ENCODE measurements around the gene ELP6.
A peak's percentile ranks its signal among the peaks of the same experiment; 100 is the strongest.
"Not testable (repeated sequence)": the region's sequence is repeated elsewhere in the genome, so short reads cannot be mapped to it uniquely, and the experiment has no call there.

The ELP6 gene

DNA sequence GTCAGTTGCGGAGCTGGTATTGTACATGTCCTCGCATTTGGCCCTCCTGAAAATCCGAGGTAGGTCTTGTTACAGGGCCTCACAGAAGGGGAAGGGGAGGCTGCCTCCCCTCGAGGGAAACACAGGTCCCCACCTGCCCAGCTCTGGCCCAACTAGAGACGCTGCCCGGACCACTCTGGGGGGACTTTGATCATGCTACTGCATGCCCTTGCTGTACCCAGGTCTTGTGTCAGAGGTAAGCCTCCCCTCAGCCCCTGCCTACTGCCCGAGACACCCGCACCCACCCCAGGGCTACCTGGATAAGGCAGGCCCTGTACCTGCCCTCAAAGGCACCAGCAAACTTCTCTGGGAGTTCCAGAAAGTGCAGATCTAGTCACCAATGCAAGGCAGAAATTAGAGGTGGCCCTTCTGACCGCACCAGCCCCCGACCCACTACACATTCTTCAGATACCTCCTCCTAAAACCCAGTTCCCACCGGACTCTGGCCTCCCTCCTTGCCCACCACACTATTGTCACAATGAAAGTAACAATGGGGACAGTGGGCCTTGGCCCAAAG is 36.8 kb downstream of the ELP6 start:
- H3K9ac ChIP-seq (ENCODE audit: low read depth, low read length) = peak overlapping the region; percentile 90
- peak overlapping the region; percentile 85 for H3K4me3 ChIP-seq (ENCODE audit: low read length)
- H3K36me3 ChIP-seq (ENCODE audit: insufficient read depth, low read length) = no peaks in the 10 kb centered on the region
- peaks cover 13% of the 10 kb centered on the region for H3K4me1 ChIP-seq (ENCODE audit: control insufficient read depth, insufficient read depth, low read length)
- H3K27me3 ChIP-seq (ENCODE audit: control insufficient read depth, insufficient read depth, low read length) = no peaks in the 10 kb centered on the region
- H3K9me3 ChIP-seq (replicated peaks; ENCODE audit: low read length) = no peaks in the 10 kb centered on the region
- H3K4me2 ChIP-seq (ENCODE audit: low read length) = peak overlapping the region; percentile 78

DNA sequence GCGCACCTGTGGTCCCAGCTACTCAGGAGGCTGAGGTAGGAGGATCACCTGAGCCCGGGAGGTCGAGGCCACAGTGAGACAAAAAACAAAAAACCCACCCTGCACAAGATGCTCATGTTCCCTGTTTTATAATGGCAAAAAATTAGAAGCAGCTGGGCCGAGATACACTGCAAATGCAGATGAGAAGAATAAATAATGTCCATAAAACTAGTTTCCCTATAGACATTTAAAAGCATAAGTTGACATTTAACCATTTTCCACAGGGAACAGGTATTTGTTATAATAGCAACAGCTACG is 37.2 kb downstream of the ELP6 start:
- H3K36me3 ChIP-seq (ENCODE audit: insufficient read depth, low read length) = no peaks in the 10 kb centered on the region
- H3K4me3 ChIP-seq (ENCODE audit: low read length) = peak overlapping the region; percentile 85
- peaks cover 13% of the 10 kb centered on the region for H3K4me1 ChIP-seq (ENCODE audit: control insufficient read depth, insufficient read depth, low read length)
- peak overlapping the region; percentile 78 for H3K4me2 ChIP-seq (ENCODE audit: low read length)
- H3K9me3 ChIP-seq (replicated peaks; ENCODE audit: low read length) = no peaks in the 10 kb centered on the region
- no peaks in the 10 kb centered on the region for H3K27me3 ChIP-seq (ENCODE audit: control insufficient read depth, insufficient read depth, low read length)
- peak overlapping the region; percentile 90 for H3K9ac ChIP-seq (ENCODE audit: low read depth, low read length)

DNA sequence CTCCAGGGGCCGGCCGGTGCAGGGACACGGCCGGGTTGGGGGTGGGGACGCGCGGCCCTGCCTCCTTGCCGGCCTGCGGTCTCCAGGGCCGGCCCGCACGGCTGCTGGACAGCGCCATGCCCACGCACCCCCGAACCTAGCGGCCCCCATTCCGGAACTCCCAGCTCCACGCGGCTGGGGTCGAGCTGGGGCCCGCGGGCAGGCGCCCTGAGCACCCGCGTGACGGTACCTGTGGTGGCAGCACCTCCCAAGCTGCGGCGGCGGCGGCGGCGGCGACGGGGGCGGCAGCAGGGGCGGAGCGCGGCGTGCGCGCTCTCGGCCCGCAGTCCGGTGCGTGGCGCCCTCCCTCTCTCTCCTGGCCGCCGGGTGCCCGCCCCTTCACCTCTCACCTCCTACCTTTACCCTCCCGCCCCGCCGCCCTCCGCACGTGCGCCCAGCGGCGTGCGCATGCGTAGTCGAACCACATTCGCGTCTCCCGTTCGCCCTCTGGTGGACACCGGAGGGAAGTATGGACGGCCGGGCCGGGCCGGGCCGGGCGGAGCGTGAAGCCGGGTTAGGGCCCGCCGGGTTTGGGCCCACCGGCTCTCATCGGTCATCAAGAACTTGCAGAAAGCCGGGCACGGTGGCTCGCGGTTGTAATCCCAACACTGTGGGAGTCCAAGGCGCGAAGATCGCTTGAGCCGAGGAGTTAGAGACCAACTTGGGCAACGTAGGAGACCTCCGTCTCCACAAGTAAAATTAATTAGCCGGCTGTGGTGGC is 37.8 kb downstream of the ELP6 start, which contains the start of gene SCAP:
Gene SCAP, minus strand, starts transcription at position 372 of the 760 bp plus-strand sequence. CDS start 32,948 bp downstream, outside the sequence.
- Histone ChIP-seq H3K27me3 (ENCODE audit: control insufficient read depth, insufficient read depth, low read length) (no peaks in the 10 kb centered on the region), H3K4me3 (ENCODE audit: low read length) (peak within 1 kb of the TSS; percentile 85), H3K4me1 (ENCODE audit: control insufficient read depth, insufficient read depth, low read length) (peaks cover 13% of the 10 kb centered on the region), H3K9me3 (replicated peaks; ENCODE audit: low read length) (no peaks in the 10 kb centered on the region), H3K36me3 (ENCODE audit: insufficient read depth, low read length) (no peaks in the 10 kb centered on the region), H3K9ac (ENCODE audit: low read depth, low read length) (peak within 1 kb of the TSS; percentile 90), H3K4me2 (ENCODE audit: low read length) (peak within 1 kb of the TSS; percentile 78)

DNA sequence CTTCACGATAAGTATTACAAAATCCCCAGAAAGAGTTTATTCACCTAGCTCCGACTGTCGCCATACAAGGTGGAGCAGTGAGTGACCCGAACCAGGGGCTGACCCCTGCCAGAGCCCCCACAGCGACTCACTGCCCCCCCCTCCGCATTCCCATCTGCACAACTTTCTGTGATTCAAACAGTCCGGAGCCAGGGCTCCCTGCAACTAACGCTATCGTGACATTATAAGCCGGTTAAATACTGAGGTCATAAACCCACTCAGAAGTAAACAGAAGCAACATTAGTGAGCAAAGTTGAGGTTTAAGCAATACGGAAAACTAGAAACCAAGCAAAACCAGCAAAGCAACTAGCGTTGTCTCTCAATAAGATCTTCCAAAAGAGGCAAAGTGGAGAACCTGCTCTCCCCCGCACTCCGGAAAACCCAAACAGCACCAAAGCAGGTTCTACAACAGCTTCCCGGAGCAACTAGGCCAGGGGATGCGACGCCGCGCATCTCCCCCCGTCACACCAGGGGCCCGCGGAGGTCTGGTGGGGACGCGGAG is 38.4 kb downstream of the ELP6 start:
- no peaks in the 10 kb centered on the region for H3K36me3 ChIP-seq (ENCODE audit: insufficient read depth, low read length)
- peak overlapping the region; percentile 85 for H3K4me3 ChIP-seq (ENCODE audit: low read length)
- peaks cover 13% of the 10 kb centered on the region for H3K4me1 ChIP-seq (ENCODE audit: control insufficient read depth, insufficient read depth, low read length)
- peak overlapping the region; percentile 78 for H3K4me2 ChIP-seq (ENCODE audit: low read length)
- H3K9me3 ChIP-seq (replicated peaks; ENCODE audit: low read length) = no peaks in the 10 kb centered on the region
- H3K9ac ChIP-seq (ENCODE audit: low read depth, low read length) = peak overlapping the region; percentile 90
- no peaks in the 10 kb centered on the region for H3K27me3 ChIP-seq (ENCODE audit: control insufficient read depth, insufficient read depth, low read length)

DNA sequence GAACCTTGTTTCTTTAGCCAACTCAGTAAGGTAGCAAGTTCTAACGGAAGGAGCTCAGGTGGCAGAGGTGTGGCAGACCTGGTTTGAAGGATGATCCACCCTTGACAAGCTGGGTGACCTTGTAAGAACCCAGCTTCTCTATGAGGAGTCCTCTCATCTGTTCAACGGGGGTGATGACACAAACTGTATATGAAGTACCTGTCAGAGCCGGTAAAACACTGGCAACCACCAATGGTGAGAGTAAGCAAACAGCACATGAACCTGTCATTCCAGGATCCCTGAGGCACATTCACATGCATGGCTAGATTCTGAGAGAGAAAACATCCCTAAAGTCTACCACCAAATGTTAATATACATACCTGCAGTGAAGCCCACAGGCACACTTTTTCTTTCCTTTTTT is 40.1 kb downstream of the ELP6 start:
- Histone ChIP-seq H3K4me1 (ENCODE audit: control insufficient read depth, insufficient read depth, low read length) (peaks cover 13% of the 10 kb centered on the region), H3K4me3 (ENCODE audit: low read length) (no peak overlapping the region), H3K4me2 (ENCODE audit: low read length) (no peak overlapping the region), H3K36me3 (ENCODE audit: insufficient read depth, low read length) (no peaks in the 10 kb centered on the region), H3K9ac (ENCODE audit: low read depth, low read length) (no peak overlapping the region), H3K9me3 (replicated peaks; ENCODE audit: low read length) (no peaks in the 10 kb centered on the region), H3K27me3 (ENCODE audit: control insufficient read depth, insufficient read depth, low read length) (no peaks in the 10 kb centered on the region)

DNA sequence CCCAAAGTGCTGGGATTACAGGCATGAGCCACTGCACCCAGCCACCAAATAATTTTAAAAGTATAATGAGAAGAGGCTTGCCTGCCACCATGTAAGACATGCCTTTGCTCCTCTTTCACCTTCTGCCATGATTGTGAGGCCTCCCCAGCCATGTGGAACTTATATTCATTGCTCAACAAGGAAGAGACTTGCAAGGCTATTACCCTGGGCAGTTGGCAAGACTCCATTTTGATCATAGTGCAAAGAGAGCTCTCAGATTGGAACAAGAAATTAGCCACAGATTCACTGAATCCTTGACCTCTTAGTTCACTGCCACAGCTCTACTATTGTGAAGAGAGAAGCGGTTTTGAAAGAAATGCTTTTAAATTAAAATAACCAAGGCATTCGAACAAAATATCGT is 43.9 kb downstream of the ELP6 start:
- H3K4me3 ChIP-seq (ENCODE audit: low read length) = no peak overlapping the region
- no peak overlapping the region for H3K9ac ChIP-seq (ENCODE audit: low read depth, low read length)
- no peaks in the 10 kb centered on the region for H3K9me3 ChIP-seq (replicated peaks; ENCODE audit: low read length)
- H3K36me3 ChIP-seq (ENCODE audit: insufficient read depth, low read length) = no peaks in the 10 kb centered on the region
- no peaks in the 10 kb centered on the region for H3K27me3 ChIP-seq (ENCODE audit: control insufficient read depth, insufficient read depth, low read length)
- peaks cover 3% of the 10 kb centered on the region for H3K4me1 ChIP-seq (ENCODE audit: control insufficient read depth, insufficient read depth, low read length)
- H3K4me2 ChIP-seq (ENCODE audit: low read length) = no peak overlapping the region

DNA sequence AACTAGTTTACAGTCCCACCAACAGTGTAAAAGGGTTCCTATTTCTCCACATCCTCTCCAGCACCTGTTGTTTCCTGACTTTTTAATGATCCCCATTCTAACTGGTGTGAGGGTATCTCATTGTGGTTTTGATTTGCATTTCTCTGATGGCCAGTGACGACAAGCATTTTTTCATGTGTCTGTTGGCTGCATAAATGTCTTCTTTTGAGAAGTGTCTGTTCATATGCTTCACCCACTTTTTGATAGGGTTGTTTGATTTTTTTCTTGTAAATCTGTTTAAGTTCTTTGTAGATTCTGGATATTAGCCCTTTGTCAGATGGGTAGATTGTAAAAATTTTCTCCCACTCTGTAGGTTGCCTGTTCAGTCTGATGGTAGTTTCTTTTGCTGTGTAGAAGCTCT is 45.2 kb downstream of the ELP6 start:
- H3K9ac ChIP-seq (ENCODE audit: low read depth, low read length); H3K4me3 ChIP-seq (ENCODE audit: low read length); H3K4me1 ChIP-seq (ENCODE audit: control insufficient read depth, insufficient read depth, low read length): not testable (repeated sequence)

DNA sequence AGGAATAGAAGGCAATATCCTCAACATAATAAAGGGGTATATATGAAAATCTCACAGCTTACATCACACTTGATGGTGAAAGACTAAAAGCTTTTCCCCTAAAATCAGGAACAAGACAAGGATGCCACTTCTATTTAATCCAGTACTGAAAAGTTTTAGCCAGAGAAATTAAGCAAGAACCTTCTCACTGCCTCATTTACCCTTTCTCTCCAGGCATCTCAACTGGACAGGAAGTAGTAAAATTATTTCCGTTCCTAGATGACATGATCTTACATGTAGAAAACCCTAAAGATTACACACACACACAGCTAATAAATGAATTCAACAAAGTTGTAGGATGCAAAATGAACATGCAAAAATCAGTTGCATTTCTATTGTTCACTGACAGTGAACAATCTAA is 48.9 kb downstream of the ELP6 start:
- Histone ChIP-seq H3K4me1 (ENCODE audit: control insufficient read depth, insufficient read depth, low read length) (no peaks in the 10 kb centered on the region), H3K36me3 (ENCODE audit: insufficient read depth, low read length) (no peaks in the 10 kb centered on the region)

More for the DNA sequence above, 45.2 kb downstream of the ELP6 start:
- not testable (repeated sequence) for H3K4me2 ChIP-seq (ENCODE audit: low read length); H3K9me3 ChIP-seq (replicated peaks; ENCODE audit: low read length); H3K27me3 ChIP-seq (ENCODE audit: control insufficient read depth, insufficient read depth, low read length); H3K36me3 ChIP-seq (ENCODE audit: insufficient read depth, low read length)

DNA sequence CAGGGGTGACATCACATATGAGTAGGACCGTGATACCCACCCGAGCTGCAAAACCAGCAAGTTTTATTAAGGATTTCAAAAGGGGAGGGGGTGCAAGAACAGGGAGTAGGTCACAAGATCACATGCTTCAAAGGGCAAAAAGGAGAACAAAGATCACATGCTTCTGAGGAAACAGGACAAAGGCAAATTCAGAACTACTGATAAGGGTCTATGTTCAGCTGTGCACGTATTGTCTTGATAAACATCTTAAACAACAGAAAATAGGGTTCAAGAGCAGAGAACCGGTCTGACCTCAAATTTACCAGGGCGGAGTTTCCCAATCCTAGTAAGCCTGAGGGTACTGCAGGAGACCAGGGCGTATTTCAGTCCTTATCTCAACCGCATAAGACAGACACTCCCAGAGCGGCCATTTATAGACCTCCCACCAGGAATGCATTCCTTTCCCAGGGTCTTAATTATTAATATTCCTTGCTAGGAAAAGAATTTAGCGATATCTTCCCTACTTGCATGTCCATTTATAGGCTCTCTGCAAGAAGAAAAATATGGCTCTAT is 53.9 kb downstream of the ELP6 start:
- not testable (repeated sequence) for H3K4me3 ChIP-seq (ENCODE audit: low read length); H3K4me1 ChIP-seq (ENCODE audit: control insufficient read depth, insufficient read depth, low read length); H3K9ac ChIP-seq (ENCODE audit: low read depth, low read length); H3K36me3 ChIP-seq (ENCODE audit: insufficient read depth, low read length); H3K27me3 ChIP-seq (ENCODE audit: control insufficient read depth, insufficient read depth, low read length); H3K9me3 ChIP-seq (replicated peaks; ENCODE audit: low read length); H3K4me2 ChIP-seq (ENCODE audit: low read length)

More for the DNA sequence above, 48.9 kb downstream of the ELP6 start:
- no peak overlapping the region for H3K9ac ChIP-seq (ENCODE audit: low read depth, low read length)
- H3K9me3 ChIP-seq (replicated peaks; ENCODE audit: low read length) = no peaks in the 10 kb centered on the region
- no peaks in the 10 kb centered on the region for H3K27me3 ChIP-seq (ENCODE audit: control insufficient read depth, insufficient read depth, low read length)
- no peak overlapping the region for H3K4me2 ChIP-seq (ENCODE audit: low read length)
- H3K4me3 ChIP-seq (ENCODE audit: low read length) = no peak overlapping the region

DNA sequence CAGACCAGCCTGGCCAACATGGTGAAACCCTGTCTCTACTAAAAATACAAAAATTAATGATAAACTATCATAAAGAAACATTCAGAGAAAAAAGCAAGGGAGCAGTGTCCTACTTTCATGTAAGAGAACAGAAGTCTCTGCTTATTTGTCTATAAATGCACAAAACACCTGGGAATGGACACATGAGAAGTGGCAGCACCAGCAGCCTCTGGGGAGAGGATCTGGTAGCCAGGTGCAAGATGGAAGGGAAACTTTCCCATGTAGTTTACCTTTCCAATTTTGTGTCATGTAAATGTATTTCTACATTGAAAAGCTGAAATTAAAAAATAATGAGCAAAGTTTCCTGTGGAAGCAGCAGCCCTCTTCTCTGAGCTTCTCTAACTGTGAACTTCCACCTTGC is 56.5 kb downstream of the ELP6 start:
- no peak overlapping the region for H3K9ac ChIP-seq (ENCODE audit: low read depth, low read length)
- H3K27me3 ChIP-seq (ENCODE audit: control insufficient read depth, insufficient read depth, low read length) = no peaks in the 10 kb centered on the region
- no peaks in the 10 kb centered on the region for H3K36me3 ChIP-seq (ENCODE audit: insufficient read depth, low read length)
- H3K4me3 ChIP-seq (ENCODE audit: low read length) = no peak overlapping the region
- H3K9me3 ChIP-seq (replicated peaks; ENCODE audit: low read length) = no peaks in the 10 kb centered on the region
- H3K4me2 ChIP-seq (ENCODE audit: low read length) = no peak overlapping the region
- H3K4me1 ChIP-seq (ENCODE audit: control insufficient read depth, insufficient read depth, low read length) = peaks cover 4% of the 10 kb centered on the region

DNA sequence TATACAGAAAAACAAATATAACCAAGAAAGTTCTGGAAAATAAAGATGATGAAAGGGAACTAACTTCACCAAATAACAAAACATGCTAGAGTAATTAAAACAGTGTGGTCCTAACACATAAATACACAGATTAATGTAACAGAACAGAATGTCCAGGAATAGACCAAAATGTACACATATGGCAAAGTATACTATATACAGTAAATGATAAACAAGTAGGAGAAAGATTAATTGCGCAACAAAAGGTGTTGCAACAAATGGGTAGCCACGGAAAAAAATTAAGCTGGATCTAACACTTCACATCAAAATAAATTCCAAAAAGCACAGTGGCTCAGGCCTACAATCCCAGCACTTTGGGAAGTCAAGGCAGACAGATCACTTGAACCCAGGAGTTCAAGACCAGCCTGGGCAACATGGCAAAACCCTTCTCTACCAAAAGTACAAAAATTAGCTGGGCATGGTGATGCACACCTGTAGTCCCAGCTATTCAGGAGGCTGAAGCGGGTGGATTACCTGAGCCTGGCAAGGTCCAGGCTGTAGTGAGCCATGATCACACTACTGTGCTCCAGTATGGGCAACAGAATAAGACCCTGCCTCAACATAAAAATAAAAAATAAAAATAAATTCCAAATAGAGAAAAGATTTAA is 57.6 kb downstream of the ELP6 start:
- peaks cover 4% of the 10 kb centered on the region for H3K4me1 ChIP-seq (ENCODE audit: control insufficient read depth, insufficient read depth, low read length)
- no peaks in the 10 kb centered on the region for H3K36me3 ChIP-seq (ENCODE audit: insufficient read depth, low read length)
- no peaks in the 10 kb centered on the region for H3K9me3 ChIP-seq (replicated peaks; ENCODE audit: low read length)
- H3K4me3 ChIP-seq (ENCODE audit: low read length) = no peak overlapping the region
- no peak overlapping the region for H3K4me2 ChIP-seq (ENCODE audit: low read length)
- H3K9ac ChIP-seq (ENCODE audit: low read depth, low read length) = no peak overlapping the region
- no peaks in the 10 kb centered on the region for H3K27me3 ChIP-seq (ENCODE audit: control insufficient read depth, insufficient read depth, low read length)
